PC-9 (cell line): ENCODE measurements around the gene TMEM225B. TPM values are rescaled to one million over a fixed set of nuclear protein-coding genes. Genes with fewer than 3 reads are reported as not detected.

Source experiments
- BruUV-seq: library from RNA; stranded (reverse); fragments of 400-500 nt; replicated peaks from 2 replicates; lab custom pipeline; 2021; lab: Mats Ljungman, UMichigan
- CTCF ChIA-PET: fragments of 300-600 bp; sonication (Branson Sonifier 250); formaldehyde crosslinking; loops from one replicate; lab custom pipeline; 2022; ENCODE audit warnings: antibody characterized with exemption; lab: Charles Lee
- POLR2A ChIA-PET: fragments of 300-600 bp; sonication (Branson Sonifier 250); formaldehyde crosslinking; loops from one replicate; lab custom pipeline; 2022; ENCODE audit warnings: antibody characterized with exemption; ENCODE audit not compliant: unreplicated experiment; lab: Charles Lee
- DNase-seq, 2 experiments: peaks; one replicate each; pipeline versions ENCODE4 v3.0.0 to v3.0.0-alpha.2; 2015 to 2022; ENCODE audit warnings: mixed read lengths in 1 of 2
- H2AFZ ChIP-seq: fragments of 200-600 bp; sonication (generic); 2 replicates; pipeline ENCODE4 v1.8.1; 2017; ENCODE audit warnings: antibody characterized with exemption
- H3F3A ChIP-seq: fragments of 200-600 bp; sonication (generic); 2 replicates; pipeline ENCODE4 v1.8.1; 2017; ENCODE audit warnings: antibody characterized with exemption, mild to moderate bottlenecking, low read depth; ENCODE audit not compliant: insufficient read depth
- H3K27ac ChIP-seq: fragments of 200-600 bp; sonication (generic); 2 replicates; pipeline ENCODE4 v1.6.1; 2016; ENCODE audit warnings: mixed run types
- H3K27me3 ChIP-seq: fragments of 200-600 bp; sonication (generic); 2 replicates; pipeline ENCODE4 v1.6.1; 2016; ENCODE audit warnings: low read depth, mixed run types; ENCODE audit not compliant: insufficient read depth
- H3K36me3 ChIP-seq: fragments of 200-600 bp; sonication (generic); 2 replicates; pipeline ENCODE4 v1.6.1; 2016; ENCODE audit warnings: low read depth, mixed run types
- H3K4me1 ChIP-seq: fragments of 200-600 bp; sonication (generic); replicated peaks from 2 replicates; pipeline ENCODE4 v1.6.1; 2016; ENCODE audit warnings: mixed run types; ENCODE audit not compliant: insufficient read depth
- H3K4me2 ChIP-seq: fragments of 200-600 bp; sonication (generic); 2 replicates; pipeline ENCODE4 v1.6.1; 2017; ENCODE audit warnings: mixed run types
- H3K4me3 ChIP-seq: fragments of 200-600 bp; sonication (generic); 2 replicates; pipeline ENCODE4 v1.6.1; 2016; ENCODE audit warnings: mixed run types
- H3K79me2 ChIP-seq: fragments of 200-600 bp; sonication (generic); 2 replicates; pipeline ENCODE4 v1.6.1; 2017; ENCODE audit warnings: low read depth, mixed run types
- H3K9me2 ChIP-seq: fragments of 200-600 bp; sonication (generic); 2 replicates; pipeline ENCODE4 v1.8.1; 2017; ENCODE audit warnings: mild to moderate bottlenecking; ENCODE audit not compliant: insufficient read depth
- H3K9me3 ChIP-seq: fragments of 200-600 bp; sonication (generic); 2 replicates; pipeline ENCODE4 v1.8.1; 2016; ENCODE audit warnings: low read depth; ENCODE audit not compliant: insufficient read depth
- H4K20me1 ChIP-seq: fragments of 200-600 bp; sonication (generic); 2 replicates; pipeline ENCODE4 v1.8.1; 2017; ENCODE audit not compliant: insufficient read depth
- EZH2 ChIP-seq: fragments of 200-600 bp; sonication (generic); IDR thresholded peaks from 2 replicates; pipeline ENCODE4 v1.8.0; 2017; ENCODE audit warnings: antibody characterized with exemption, low read depth
- intact Hi-C: fragments of 100-400 bp; cut with micrococcal nuclease; formaldehyde crosslinking; loops from one replicate; pipeline ENCODE4 v1.10.0; 2022; ENCODE audit not compliant: unreplicated experiment
- total RNA-seq: library from RNA; stranded (reverse); gene quantifications from 2 replicates; pipeline ENCODE4 v1.2.3, GENCODE V29; 2021
- TF ChIP-seq, protein P1 (sequence below): fragments of 200-600 bp; sonication (generic); conservative IDR thresholded peaks from 2 replicates; pipeline ENCODE4 v1.6.1; 2017; ENCODE audit warnings: mixed run types, antibody characterized with exemption, mild to moderate bottlenecking, moderate library complexity

The TMEM225B gene
- total RNA-seq, 1 experiment from 2014 or later: 1.5 TPM

DNA sequence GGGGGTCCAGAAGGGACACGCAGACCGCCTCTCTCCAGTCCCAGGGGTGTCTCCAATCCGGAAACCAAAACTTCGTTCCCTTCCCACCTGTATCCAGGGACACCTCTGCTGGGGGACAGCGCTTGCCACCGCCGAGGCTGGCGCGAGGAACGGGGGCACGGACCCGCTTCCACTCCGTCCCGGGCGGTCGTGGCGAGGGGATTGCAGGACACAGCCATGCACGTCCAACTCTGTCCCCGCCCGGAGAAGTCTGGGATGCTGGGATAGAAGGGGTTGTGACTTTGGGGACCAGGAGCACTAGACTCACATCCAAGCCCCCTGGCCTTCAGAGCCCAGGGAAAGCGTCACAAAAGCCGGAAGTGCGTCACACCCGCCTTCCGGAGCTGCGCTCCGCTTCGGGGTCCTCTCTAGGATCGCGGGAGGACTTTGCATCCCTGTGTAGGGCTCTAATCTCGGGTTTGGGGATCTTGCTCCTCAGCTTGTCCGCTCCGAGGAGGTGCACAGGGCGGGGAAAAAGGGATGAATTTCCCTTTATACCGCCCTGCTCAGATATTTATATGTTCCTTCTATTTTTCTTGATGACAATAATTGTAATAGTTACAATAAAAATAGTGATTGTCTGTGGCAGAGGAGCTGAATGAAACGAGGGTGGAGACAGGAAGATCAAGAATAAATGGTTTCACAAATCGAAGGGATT is 46.2 kb upstream of the TMEM225B start, which contains the start of gene FAM200A:
Gene FAM200A, minus strand, starts transcription at position 348 of the 697 bp plus-strand sequence. CDS start 3,707 bp downstream, outside the sequence.
- H3K9me2 ChIP-seq: no peaks in the 10 kb centered on the region
- DNase-seq: peak; percentile 75 to 80
- ChIA-PET CTCF (no interaction called here), POLR2A (interaction anchor here (0.6 to 0.7 kb wide), 4 partner anchors 13 to 1102 kb away, joined by 3 to 9 read pairs (median 6); no protein-coding TSS in a partner anchor)
- intact Hi-C loops: no loop called here
- TF ChIP-seq, protein P1, sequence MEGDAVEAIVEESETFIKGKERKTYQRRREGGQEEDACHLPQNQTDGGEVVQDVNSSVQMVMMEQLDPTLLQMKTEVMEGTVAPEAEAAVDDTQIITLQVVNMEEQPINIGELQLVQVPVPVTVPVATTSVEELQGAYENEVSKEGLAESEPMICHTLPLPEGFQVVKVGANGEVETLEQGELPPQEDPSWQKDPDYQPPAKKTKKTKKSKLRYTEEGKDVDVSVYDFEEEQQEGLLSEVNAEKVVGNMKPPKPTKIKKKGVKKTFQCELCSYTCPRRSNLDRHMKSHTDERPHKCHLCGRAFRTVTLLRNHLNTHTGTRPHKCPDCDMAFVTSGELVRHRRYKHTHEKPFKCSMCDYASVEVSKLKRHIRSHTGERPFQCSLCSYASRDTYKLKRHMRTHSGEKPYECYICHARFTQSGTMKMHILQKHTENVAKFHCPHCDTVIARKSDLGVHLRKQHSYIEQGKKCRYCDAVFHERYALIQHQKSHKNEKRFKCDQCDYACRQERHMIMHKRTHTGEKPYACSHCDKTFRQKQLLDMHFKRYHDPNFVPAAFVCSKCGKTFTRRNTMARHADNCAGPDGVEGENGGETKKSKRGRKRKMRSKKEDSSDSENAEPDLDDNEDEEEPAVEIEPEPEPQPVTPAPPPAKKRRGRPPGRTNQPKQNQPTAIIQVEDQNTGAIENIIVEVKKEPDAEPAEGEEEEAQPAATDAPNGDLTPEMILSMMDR: no peak
- no peak for TF ChIP-seq EZH2
- H3K27ac ChIP-seq: 0 out of 2 replicates have a peak within 1 kb of the TSS, but pooled peaks have one; percentile 11
- H3K4me1 ChIP-seq: 0 out of 2 replicates have a peak, but pooled peaks cover 9% of the 10 kb centered on the region
- H3K4me3 ChIP-seq: peak within 1 kb of the TSS; percentile 78
- no peaks in the 10 kb centered on the region for H3K9me3 ChIP-seq
- H3F3A ChIP-seq: peaks cover 10% of the 10 kb centered on the region
- H3K4me2 ChIP-seq: peak within 1 kb of the TSS; percentile 83
- H2AFZ ChIP-seq: peak within 1 kb of the TSS; percentile 95
- H4K20me1 ChIP-seq: no peaks in the 10 kb centered on the region
- no peaks in the 10 kb centered on the region for H3K27me3 ChIP-seq
- H3K36me3 ChIP-seq: 0 out of 2 replicates have a peak, but pooled peaks cover 4% of the 10 kb centered on the region
- H3K79me2 ChIP-seq: peaks cover 18% of the 10 kb centered on the region
- BruUV-seq: TSS peak; percentile 83

DNA sequence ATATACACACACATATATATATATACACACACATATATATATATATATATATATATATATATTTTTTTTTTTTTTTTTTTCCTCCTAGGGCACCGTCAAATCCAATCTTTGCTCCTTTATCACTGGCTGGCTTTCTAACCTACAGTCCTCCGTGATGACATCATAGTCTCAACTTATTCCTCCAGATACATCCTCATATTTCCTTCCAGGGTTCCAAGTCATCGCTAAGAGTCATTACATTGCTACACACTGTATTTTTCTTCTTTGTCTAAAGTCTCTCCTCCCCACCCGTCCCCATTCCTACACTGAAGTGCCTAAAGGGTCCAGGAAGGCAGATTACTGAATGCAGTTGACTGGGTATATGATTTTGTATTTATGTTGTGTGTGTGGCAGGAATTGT is 45.0 kb upstream of the TMEM225B start:
- intact Hi-C loops: no loop called here

DNA sequence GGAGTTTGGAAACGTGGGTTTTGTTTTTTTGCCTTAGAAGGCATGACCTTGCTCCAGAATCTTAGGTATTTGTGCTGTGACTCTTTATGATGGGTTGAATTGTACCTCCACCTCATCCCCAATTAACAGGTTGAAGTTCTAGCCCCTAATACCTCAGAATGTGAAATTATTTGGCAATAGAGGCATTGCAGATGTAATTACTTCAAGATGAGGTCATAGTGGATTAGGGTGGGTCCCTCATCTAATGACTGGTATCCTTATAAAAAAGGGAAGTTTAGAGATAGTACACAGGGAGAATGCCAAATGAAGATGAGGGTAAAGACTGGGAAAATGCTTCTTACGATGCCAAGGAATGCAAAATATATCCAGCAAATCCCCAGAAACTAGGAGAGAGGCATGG is 43.1 kb upstream of the TMEM225B start:
- Histone ChIP-seq H3K79me2 (peaks cover 29% of the 10 kb centered on the region), H3K9me3 (no peaks in the 10 kb centered on the region), H3K9me2 (no peaks in the 10 kb centered on the region), H3K27ac (no peak overlapping the region), H3K27me3 (no peaks in the 10 kb centered on the region), H3K4me1 (peaks cover 17% of the 10 kb centered on the region; the same call in 1 of the 2 replicates), H3F3A (peaks cover 19% of the 10 kb centered on the region), H4K20me1 (no peaks in the 10 kb centered on the region), H3K36me3 (no peaks in the 10 kb centered on the region), H3K4me2 (no peak overlapping the region), H2AFZ (no peak overlapping the region), H3K4me3 (no peak overlapping the region)
- DNase-seq: no peak
- ChIA-PET CTCF (no interaction called here), POLR2A (no interaction called here)
- no peak for TF ChIP-seq EZH2
- TF ChIP-seq, protein P1: no peak
- intact Hi-C loops: no loop called here
- no TSS peak for BruUV-seq

More for the DNA sequence above, 45.0 kb upstream of the TMEM225B start:
- Histone ChIP-seq H3K4me3 (no peak overlapping the region), H3K79me2 (peaks cover 18% of the 10 kb centered on the region), H3K4me1 (0 out of 2 replicates have a peak, but pooled peaks cover 9% of the 10 kb centered on the region), H3K9me3 (no peaks in the 10 kb centered on the region), H4K20me1 (no peaks in the 10 kb centered on the region), H2AFZ (no peak overlapping the region), H3K27me3 (no peaks in the 10 kb centered on the region), H3K9me2 (no peaks in the 10 kb centered on the region), H3K27ac (no peak overlapping the region), H3K4me2 (no peak overlapping the region), H3K36me3 (no peaks in the 10 kb centered on the region), H3F3A (peaks cover 17% of the 10 kb centered on the region)
- POLR2A ChIA-PET: no interaction called here
- DNase-seq: no peak
- TF ChIP-seq EZH2: no peak
- TF ChIP-seq, protein P1: no peak
- CTCF ChIA-PET: no interaction called here
- BruUV-seq: no TSS peak
